ENCODE measurements around the gene CAGE1.

Gene CAGE1

GRCh38 chr6:7389451-7390225, at the start of gene CAGE1, which contains the start of gene RIOK1:
Gene CAGE1, minus strand, starts transcription at chr6:7389742. Its CDS starts 2,569 bp downstream, at chr6:7387173.
Gene RIOK1, plus strand, starts transcription at chr6:7389808. Its CDS starts 195 bp downstream, at chr6:7390003.
- DNase-seq = peak; percentile 40

GRCh38 chr6:7439228-7439627, 49.7 kb upstream of the CAGE1 start:
- DNase-seq = no peak

DNA sequence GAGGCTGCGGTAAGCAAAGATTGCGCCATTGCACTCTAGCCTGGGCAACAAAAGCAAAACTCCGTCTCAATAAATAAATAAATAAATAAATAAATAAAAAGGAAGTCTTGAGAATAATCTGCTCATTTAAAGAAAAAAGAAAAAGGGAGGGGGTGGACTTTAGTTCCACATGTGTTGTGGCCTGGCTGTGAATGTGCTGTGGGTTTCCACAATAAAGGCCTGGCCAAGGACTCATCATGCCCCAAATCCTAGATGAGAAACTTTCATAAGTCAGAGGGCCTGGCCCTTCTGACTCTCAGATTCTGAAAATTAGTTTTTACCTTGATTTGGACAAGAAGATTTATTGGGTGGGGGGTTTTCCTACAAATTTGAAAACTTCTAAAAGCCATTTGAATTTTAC, 48.5 kb upstream of the CAGE1 start:
- DNase-seq = no peak

DNA sequence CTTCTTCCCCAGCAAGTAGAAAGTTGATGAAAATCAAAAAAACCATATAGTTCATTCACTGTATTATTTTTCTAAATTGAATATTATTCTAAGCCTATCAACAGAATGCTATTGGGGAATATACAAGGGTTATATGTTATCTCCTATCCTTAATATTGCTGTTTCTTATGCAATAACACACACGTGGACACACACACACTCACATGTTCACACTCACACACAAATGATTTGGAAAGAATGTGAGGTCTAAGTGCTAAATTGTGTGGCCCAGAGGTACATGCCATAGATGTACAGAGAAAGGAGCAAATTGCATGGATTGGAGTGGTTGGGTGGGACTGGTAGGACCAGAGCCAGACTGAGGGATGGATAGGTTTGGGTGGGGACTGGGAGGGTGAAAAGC, 45.1 kb upstream of the CAGE1 start:
- no peak for DNase-seq

GRCh38 chr6:7433121-7433617, 43.6 kb upstream of the CAGE1 start:
- DNase-seq = peak; percentile 22

- DNase-seq = no peak
Measured at GRCh38 chr6:7432391-7433120, 43.0 kb upstream of the CAGE1 start.

- DNase-seq = peak; percentile 24
Measured at GRCh38 chr6:7431674-7432390, 42.3 kb upstream of the CAGE1 start.

DNA sequence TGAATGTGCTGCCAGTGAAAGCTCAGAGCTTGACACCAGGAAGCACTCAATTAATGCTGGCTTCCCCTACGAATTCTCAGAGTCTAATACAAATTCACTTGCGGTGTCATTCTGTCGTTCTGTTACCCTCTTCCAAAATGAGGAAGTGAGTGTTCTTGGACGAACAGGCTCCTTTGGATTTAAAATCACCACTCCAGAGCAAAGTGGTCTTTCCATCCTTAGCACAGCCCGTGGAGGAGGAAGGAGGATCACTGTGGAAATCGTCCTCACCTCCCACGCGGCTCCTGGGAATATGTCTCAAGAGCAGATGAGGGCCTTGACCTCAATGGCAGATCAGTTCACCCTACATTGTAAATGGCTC, 41.8 kb upstream of the CAGE1 start:
- DNase-seq = no peak

DNA sequence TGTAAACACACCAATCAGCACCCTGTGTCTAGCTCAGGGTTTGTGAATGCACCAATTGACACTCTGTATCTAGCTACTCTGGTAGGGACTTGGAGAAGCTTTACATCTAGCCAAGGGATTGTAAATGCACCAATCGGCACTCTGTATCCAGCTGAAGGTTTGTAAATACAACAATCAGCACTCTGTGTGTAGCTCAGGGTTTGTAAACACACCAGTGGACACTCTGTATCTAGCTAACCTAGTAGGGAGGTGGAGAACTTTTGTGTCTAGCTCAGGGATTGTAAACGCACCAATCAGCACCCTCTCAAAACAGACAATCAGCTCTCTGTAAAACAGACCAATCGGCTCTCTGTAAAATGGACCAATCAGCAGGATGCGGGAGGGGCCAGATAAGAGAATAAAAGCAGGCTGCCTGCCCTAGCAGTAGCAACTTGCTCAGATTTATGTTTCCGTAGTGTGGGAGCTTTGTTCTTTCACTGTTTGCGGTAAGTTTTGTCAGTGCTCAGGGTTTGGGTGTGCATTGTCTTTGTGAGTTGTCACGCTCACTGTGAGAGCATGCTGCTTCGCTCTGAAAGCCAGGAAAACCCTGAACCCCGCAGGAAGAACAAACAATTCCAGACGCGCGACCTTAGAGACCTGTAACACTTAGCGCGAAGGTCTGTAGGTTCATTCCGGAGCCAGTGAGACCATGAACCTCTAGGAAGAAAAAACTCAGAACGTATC, 37.1 kb upstream of the CAGE1 start:
- no peak for DNase-seq

DNA sequence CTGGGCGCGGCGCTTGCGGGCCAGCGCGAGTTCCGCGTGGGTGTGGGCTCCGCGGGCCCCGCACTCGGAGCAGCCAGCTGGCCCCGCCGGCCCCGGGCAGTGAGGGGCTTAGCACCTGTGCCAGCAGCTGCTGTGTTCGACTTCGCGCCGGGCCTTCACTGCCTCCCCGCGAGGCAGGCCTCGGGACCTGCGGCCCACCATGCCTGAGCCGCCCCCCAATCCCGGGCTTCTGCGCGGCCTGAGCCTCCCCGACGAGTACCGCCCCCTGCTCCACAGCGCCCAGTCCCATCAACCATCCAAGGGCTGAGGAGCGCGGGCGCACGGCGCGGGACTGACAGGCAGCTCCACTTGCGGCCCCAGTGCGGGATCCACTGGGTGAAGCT, 36.3 kb upstream of the CAGE1 start:
- no peak for DNase-seq

DNA sequence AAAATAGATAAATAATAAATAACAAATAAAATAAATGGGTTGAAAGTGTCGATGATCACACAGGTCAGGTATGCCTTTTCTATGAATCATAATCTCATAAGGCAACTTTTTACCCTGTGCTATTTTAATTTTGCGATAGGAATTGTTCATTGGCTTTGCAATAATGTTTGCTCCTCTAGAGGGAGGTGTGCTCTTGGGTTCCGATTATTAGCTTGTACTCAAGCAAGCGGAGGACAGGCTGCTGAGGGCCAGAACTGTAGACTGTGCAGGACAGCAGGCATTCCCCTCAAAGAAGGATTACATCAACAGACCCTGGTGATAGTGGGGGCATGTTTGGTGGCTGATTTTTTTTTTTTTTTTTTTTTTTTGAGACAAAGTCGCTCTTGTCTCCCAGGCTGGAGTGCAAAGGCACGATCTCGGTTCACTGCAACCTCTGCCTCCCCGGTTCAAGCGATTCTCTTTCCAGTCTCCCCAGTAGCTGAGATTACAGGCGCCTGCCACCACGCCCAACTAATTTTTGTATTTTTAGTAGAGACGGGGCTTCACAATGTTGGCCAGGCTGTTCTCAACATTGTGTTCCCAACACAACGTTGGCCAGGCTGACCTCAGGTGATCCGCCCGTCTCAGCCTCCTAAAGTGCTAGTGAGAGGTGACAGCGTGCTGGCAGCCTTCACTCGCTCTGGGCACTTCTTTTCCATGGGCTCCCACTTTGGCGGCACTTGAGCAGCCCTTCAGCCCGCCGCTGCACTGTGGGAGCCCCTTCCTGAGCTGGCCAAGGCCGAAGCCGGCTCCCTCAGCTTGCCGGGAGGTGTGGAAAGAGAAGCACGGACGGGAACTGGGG, 35.6 kb upstream of the CAGE1 start:
- DNase-seq = no peak

DNA sequence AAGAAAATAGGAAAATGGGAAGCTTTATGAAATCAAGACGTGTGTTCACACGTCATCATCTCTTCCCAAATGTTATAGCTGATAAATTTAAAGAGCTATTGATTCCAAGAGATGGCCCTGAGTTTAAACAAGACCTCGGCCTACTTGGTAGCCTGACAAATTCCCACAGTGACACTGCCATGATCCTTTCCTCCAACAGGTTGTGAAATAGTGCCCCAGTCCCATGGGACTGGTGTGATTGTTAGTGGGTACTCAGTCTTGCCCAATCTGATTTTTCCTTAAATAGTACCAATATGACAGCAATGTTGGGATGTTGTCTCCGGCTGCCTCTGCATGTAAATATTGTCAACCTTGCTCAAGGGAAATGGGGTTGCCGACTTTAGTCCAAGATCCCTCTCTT, 34.5 kb upstream of the CAGE1 start:
- DNase-seq = no peak

GRCh38 chr6:7421066-7421465, 31.5 kb upstream of the CAGE1 start:
- DNase-seq = no peak

DNA sequence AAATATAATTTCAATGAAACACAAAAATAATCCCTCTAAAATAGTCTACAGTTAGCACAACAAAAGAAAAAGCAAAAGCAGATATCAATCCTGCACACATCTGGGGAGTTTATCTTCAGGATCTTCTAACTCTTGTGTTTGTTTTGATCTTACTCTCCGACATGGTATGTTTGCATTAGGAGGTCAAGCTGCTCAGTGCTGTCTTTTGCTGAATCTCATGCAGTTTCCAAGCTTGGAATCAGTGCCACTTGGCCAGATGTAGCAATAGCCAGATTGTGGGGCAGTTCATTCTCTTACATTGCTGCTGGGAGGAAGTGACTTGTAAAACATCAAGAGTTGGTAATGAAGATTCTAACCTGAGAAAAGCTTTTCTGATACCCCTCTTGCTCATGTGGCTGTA, 29.5 kb upstream of the CAGE1 start:
- DNase-seq = no peak

- no peak for DNase-seq
Measured at GRCh38 chr6:7418238-7418905, 28.8 kb upstream of the CAGE1 start.

DNA sequence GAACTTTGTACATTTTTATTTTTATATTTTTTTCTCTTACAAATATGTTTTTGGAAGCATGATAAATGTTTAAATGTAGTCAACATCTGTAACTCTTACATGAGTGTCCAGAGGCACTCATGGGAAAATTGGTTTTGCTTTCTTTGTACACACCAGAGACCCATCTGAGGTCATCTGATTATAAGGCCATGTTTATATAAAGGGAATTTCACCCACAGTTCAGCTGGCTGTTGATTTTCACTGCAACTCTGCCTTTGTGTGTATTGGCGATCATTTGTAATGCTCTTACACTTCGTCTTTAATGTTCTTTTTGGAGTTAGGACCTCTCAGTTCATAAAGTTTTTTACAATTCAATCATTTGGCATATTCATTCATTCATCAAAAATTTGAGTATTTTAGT, 28.1 kb upstream of the CAGE1 start:
- no peak for DNase-seq

DNA sequence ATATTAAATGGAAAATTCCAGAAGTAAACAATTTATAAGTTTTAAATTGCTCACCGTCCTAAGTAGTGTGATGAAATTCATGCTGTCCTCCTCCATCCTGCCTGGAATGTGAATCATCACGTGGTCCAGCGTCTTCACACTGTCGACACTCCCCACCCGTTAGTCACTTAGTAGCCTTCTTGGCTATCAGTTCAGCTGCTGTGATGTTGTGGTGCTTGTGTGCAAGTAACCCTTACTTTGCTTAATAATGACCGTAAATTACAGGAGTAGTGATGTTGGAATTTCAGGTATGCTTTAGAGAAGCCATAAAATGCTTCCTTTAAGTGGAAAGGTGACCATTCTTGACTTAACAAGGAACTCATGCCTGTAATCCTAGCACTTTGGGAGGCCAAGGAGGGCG, 25.3 kb upstream of the CAGE1 start:
- no peak for DNase-seq

GRCh38 chr6:7413151-7413823, 23.7 kb upstream of the CAGE1 start:
- no peak for DNase-seq

DNA sequence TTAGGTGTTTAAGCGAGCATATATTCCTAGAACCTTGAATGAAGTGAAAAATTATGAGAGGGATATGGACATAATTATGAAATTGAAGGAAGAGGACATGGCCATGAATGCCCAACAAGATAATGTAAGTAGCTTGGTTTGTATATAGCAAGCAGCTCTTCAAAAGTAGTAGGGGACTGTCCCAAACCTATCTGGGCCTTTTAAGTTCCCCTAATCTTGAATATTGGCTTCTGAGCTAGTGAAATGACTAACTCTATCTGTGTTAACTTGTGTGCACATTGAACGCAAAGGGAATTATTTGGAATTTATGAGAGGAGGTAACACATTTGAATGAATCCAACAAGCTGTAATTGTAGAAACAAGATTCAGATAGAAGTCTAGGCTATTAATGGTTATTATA, 21.8 kb upstream of the CAGE1 start:
- DNase-seq = no peak

DNA sequence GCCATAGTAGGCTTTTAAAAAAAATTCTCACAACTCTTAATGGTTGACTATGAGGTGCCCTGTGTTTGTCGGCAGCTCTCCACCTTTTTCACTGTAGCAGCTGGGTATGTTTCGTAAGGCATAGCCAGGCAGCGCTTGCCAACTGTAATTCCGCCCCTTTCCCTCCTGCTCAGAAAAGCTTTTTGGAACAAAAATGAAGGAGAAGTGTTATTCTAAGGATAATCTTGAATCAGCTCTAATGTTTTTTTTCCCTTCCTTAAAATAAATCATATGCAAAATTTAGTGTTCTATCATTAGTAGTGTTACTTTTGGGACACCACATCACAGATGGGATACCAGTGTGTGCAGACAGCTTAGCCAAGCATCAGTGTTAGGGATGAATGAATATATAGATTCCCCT, 21.3 kb upstream of the CAGE1 start:
- DNase-seq = no peak

DNA sequence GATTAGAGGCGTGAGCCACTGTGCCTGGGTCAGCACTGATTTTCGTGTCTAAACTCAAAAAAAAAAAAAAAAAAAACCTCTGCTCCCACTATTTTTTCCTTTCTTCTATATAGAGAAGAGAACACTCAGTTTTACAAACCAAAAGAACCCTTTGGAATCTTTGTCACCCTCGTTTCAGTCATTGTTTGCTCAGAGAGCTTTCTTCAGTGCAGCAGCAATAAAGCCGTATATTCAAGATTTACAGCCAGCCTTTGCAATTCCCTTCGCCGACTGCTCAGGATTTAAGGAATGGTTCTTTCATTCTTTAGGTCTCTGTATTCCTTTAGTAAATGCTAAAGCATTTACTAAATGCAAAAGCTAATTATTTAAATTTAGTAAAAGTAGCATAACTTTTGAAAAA, 20.2 kb upstream of the CAGE1 start:
- no peak for DNase-seq
